GM23248 (cell line): Measurements from ENCODE around the gene ECSCR. TPM values are rescaled to one million over a fixed set of nuclear protein-coding genes. Genes with fewer than 3 reads are reported as not detected.
"Not testable (repeated sequence)": the region's sequence is repeated elsewhere in the genome, so short reads cannot be mapped to it uniquely, and the experiment has no call there.

Source experiments
- DNase-seq: peaks from one replicate; pipeline ENCODE4 v3.0.0-alpha.2; 2015
- H2AFZ ChIP-seq: fragments of 200-600 bp; sonication (generic); 2 replicates; pipeline ENCODE4 v1.6.1; 2016; ENCODE audit warnings: antibody characterized with exemption
- H3F3A ChIP-seq: fragments of 200-600 bp; sonication (generic); 2 replicates; pipeline ENCODE4 v1.6.1; 2016; ENCODE audit warnings: mild to moderate bottlenecking, antibody characterized with exemption, mixed run types; ENCODE audit not compliant: insufficient read depth
- H3K27ac ChIP-seq: fragments of 200-600 bp; sonication (generic); 2 replicates; pipeline ENCODE4 v1.5.1; 2016; ENCODE audit warnings: mild to moderate bottlenecking
- H3K27me3 ChIP-seq: fragments of 200-600 bp; sonication (generic); replicated peaks from 2 replicates; pipeline ENCODE4 v1.6.1; 2016; ENCODE audit warnings: mild to moderate bottlenecking; ENCODE audit not compliant: insufficient read depth
- H3K36me3 ChIP-seq: fragments of 200-600 bp; sonication (generic); 2 replicates; pipeline ENCODE4 v1.6.1; 2016; ENCODE audit warnings: low read depth, mild to moderate bottlenecking
- H3K4me1 ChIP-seq: fragments of 200-600 bp; sonication (generic); 2 replicates; pipeline ENCODE4 v1.6.1; 2016; ENCODE audit warnings: mild to moderate bottlenecking; ENCODE audit not compliant: insufficient read depth
- H3K4me2 ChIP-seq: fragments of 200-600 bp; sonication (generic); one replicate; pipeline ENCODE4 v1.6.1; 2016; ENCODE audit warnings: mild to moderate bottlenecking; ENCODE audit not compliant: unreplicated experiment
- H3K4me3 ChIP-seq: fragments of 200-600 bp; sonication (generic); 2 replicates; pipeline ENCODE4 v1.5.1; 2016; ENCODE audit warnings: mild to moderate bottlenecking
- H3K79me2 ChIP-seq: fragments of 200-600 bp; sonication (generic); 2 replicates; pipeline ENCODE4 v1.6.1; 2016; ENCODE audit warnings: mild to moderate bottlenecking; ENCODE audit not compliant: insufficient read depth
- H3K9ac ChIP-seq: fragments of 200-600 bp; sonication (generic); 2 replicates; pipeline ENCODE4 v1.6.1; 2016; ENCODE audit warnings: mild to moderate bottlenecking
- H3K9me2 ChIP-seq: fragments of 200-600 bp; sonication (generic); 2 replicates; pipeline ENCODE4 v1.6.1; 2016; ENCODE audit warnings: mixed run types, mild to moderate bottlenecking, moderate library complexity; ENCODE audit not compliant: insufficient read depth
- H3K9me3 ChIP-seq: fragments of 200-600 bp; sonication (generic); one replicate; pipeline ENCODE4 v1.6.1; 2017; ENCODE audit warnings: low read depth
- H4K20me1 ChIP-seq: fragments of 200-600 bp; sonication (generic); 2 replicates; pipeline ENCODE4 v1.6.0; 2016; ENCODE audit not compliant: insufficient read depth
- EZH2 ChIP-seq: fragments of 200-600 bp; sonication (generic); IDR thresholded peaks from 2 replicates; pipeline ENCODE4 v1.6.1; 2018; ENCODE audit warnings: antibody characterized with exemption, mild to moderate bottlenecking; ENCODE audit not compliant: insufficient read depth, poor library complexity, severe bottlenecking
- EZH2phosphoT487 ChIP-seq: fragments of 200-600 bp; sonication (generic); IDR thresholded peaks from 2 replicates; pipeline ENCODE4 v1.6.1; 2018; ENCODE audit warnings: antibody characterized with exemption, moderate library complexity, mild to moderate bottlenecking, low read depth; ENCODE audit not compliant: insufficient read depth
- WGBS, 2 experiments: methylation state at CpG; one replicate each; pipeline ENCODE4 v1.1.6; 2015 to 2017; ENCODE audit warnings: low lambda C conversion rate in 2 of 2, low coverage in 1 of 2; ENCODE audit errors: missing lambda C conversion rate in 2 of 2; 5-methylcytosine and 5-hydroxymethylcytosine counted together
- in situ Hi-C: fragments of 300-500 bp; cut with MboI; formaldehyde crosslinking; loops from 2 replicates; pipeline ENCODE4 v1.15.0; 2020
- polyA plus RNA-seq: library from polyadenylated mRNA; unstranded; fragments of >200 nt; fragmentation: Nextera tagmentation; extraction: Ambion mirVana; gene quantifications from 2 replicates; pipeline ENCODE4 v1.2.1, GENCODE V29; 2016
- total RNA-seq: library from RNA; depleted of rRNA; stranded (reverse); fragments of >200 nt; shearing (Covaris generic); gene quantifications from 2 replicates; pipeline ENCODE4 v1.2.3, GENCODE V29; 2014

The ECSCR gene
- total and polyA plus RNA-seq, 2 experiments from 2014 or later = 0.41 TPM; not detected in 1

DNA sequence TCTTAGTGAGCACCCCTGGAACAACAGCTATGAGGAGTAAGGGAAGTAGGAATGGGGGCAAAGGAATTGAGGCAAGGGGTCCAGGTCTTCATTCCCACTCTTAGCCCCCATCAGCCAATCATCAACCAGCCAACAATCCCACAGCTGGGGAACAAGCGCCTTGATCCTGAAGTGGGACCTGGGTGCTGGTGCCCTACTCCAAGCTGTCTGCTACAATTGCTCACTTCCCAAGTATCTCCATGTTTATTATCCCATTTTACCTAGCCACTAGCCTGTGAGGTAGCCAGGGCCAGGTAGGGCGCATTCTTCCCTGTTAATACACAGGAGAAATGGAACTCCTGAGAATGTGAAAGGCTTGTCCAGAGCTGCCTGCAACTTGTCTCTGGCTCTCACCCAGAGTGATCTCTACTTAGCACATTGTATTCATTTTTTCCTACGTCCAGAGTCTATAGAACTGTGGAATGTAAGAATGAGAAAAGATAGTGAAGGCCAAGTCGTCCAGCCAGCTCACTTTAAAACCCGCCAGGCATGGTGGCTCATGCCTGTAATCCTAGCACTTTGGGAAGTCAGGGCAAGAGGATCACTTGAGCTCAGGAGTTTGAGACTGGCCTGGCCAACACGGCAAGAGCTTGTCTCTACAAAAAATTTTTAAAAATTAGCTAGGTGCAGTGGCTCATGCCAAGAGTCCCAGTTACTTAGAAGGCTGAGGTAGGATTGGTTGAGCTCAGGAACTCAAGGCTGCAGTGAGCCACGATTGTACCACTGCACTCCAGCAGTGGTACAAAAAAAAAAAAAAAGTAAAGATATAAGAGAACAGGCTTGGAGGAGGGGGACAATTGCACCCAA is 17.0 kb downstream of the ECSCR start:
- Histone ChIP-seq H3K79me2 (no peaks in the 10 kb centered on the region), H4K20me1 (no peaks in the 10 kb centered on the region), H3K4me3 (no peak overlapping the region), H2AFZ (no peak overlapping the region), H3K36me3 (no peaks in the 10 kb centered on the region), H3F3A (peaks cover 42% of the 10 kb centered on the region), H3K27ac (peak overlapping the region; percentile 43), H3K9me2 (no peaks in the 10 kb centered on the region), H3K9ac (no peak overlapping the region), H3K4me1 (peaks cover 46% of the 10 kb centered on the region), H3K9me3 (no peaks in the 10 kb centered on the region), H3K4me2 (no peak overlapping the region), H3K27me3 (no peaks in the 10 kb centered on the region)
- 57 to 61% methylated on average over 7 of the region's 7 CpGs for WGBS, 2 experiments
- TF ChIP-seq EZH2phosphoT487 (no peak), EZH2 (no peak)
- peak; percentile 80 for DNase-seq
- in situ Hi-C loops = no loop called here

DNA sequence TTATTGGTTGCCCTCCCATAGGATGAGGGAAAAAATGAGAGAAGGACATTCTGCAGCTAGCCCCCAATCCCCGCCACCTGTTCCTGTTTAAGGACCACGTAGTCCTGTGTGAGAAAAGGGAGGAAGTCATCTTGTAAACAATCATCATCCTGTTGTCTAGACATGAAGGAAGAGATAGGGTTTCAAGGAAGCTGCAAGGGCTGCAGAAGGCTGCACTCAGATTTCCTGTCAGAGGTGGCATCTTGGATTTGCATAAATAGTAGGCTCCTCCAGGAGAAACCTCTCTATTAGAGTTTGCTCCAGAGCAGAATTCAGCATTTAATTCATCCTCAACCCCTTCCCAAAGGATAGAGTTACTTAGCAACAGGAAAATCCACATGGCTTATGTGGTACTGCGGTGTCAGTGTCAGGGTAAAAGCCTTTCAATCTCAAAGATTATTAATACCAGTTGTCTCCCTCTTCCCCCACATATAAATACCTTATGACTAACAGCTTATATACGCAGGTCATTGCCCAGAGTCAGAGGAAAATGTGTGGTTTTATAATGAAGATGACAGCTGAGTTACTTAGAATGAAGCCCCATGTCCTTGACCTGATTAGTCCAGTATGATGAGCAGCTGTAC is 18.6 kb downstream of the ECSCR start:
- Histone ChIP-seq H3K79me2 (no peaks in the 10 kb centered on the region), H3K4me2 (peak overlapping the region; percentile 21), H2AFZ (no peak overlapping the region), H4K20me1 (no peaks in the 10 kb centered on the region), H3K9me3 (no peaks in the 10 kb centered on the region), H3F3A (peaks cover 42% of the 10 kb centered on the region), H3K9me2 (no peaks in the 10 kb centered on the region), H3K36me3 (no peaks in the 10 kb centered on the region), H3K27ac (peak overlapping the region; percentile 70), H3K27me3 (no peaks in the 10 kb centered on the region), H3K9ac (no peak overlapping the region), H3K4me1 (peaks cover 50% of the 10 kb centered on the region), H3K4me3 (no peak overlapping the region)
- WGBS, 2 experiments = 15 to 20% methylated on average over 4 of the region's 4 CpGs
- TF ChIP-seq EZH2 = no peak
- TF ChIP-seq EZH2phosphoT487 = no peak
- DNase-seq = peak; percentile 86
- in situ Hi-C loops = no loop called here

DNA sequence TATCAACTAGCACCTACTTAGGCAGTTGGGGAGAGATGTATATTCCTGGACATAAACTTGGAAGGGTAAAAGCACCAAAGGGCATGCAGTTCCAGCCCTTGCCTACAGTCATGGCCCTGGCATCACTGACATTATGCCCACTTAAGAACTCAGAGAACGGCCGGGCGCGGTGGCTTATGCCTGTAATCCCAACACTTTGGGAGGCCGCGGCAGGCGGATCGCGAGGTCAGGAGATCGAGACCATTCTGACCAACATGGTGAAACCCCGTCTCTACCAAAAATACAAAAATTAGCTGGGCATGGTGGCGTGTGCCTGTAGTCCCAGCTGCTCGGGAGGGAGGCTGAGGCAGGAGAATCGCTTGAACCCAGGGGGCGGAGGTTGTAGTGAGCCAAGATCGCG is 22.1 kb downstream of the ECSCR start:
- H2AFZ ChIP-seq, DNase-seq, H3K9me3 ChIP-seq, H3K9ac ChIP-seq, H3K4me2 ChIP-seq, H3K79me2 ChIP-seq, H3K27me3 ChIP-seq, H3K36me3 ChIP-seq, H3K27ac ChIP-seq, H3K4me3 ChIP-seq, H3K9me2 ChIP-seq, in situ Hi-C loops, H4K20me1 ChIP-seq: not testable (repeated sequence)
- Histone ChIP-seq H3F3A (peaks cover 25% of the 10 kb centered on the region), H3K4me1 (peaks cover 26% of the 10 kb centered on the region)
- WGBS, 2 experiments = 94 to 95% methylated on average over 17 of the region's 17 CpGs

DNA sequence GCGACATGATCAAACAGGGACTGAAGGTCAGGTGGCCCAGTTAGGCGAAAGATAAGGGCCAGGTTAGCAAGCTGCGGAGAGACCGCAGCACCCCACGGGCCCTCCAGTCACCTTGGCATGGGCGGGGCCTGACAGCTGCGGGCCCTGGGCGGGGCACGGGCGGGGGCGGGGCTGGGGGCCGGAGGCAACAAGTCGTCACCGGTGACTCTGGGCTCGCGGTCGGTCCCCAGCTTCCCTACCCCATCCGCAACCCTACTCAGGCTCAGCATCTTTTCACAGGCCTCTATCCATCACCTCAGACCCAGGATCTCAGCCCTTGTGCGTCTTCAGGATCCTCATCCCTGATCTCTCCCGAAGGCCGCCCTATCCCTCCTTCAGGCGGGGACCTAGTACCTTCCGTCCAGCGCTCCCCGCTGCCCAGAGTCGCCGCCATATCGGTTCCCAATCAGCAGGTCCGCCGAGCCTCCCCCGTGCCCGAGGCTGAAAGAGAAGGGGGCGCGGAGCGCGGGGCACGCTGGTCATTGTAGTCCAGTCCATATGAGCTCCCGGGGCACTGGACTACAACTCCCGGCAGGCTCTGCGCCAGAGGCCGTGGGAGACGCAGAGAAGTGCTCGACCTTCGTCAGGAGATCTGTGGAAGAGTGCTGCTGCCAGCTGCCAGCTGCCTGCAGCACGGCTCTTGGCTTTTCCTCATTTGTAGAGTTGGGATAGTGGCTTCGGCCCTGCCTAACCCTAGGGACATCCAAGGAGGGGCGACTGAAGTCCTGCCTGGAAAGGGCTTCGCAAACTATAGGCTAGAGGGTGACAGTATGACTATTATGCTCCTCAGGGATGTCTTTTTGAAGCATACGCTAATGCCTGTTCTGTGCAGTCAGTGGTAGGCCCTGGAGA is 23.3 kb downstream of the ECSCR start, which contains the start of gene DNAJC18:
TSS of gene DNAJC18 (minus strand) at position 513 of the 891 bp plus-strand sequence. CDS start at position 433, 80 bp downstream.
- peak within 1 kb of the TSS; percentile 94 for H3K9ac ChIP-seq
- H2AFZ ChIP-seq = peak within 1 kb of the TSS; percentile 99
- no peaks in the 10 kb centered on the region for H4K20me1 ChIP-seq
- WGBS, 2 experiments = 4% methylated on average over 39 to 40 of the region's 49 CpGs
- peaks cover 14% of the 10 kb centered on the region for H3K4me1 ChIP-seq
- TF ChIP-seq EZH2phosphoT487 = no peak
- TF ChIP-seq EZH2 = no peak
- H3K27me3 ChIP-seq = no peaks in the 10 kb centered on the region
- H3K9me2 ChIP-seq = no peaks in the 10 kb centered on the region
- H3K4me3 ChIP-seq = peak within 1 kb of the TSS; percentile 91
- H3K4me2 ChIP-seq = peak within 1 kb of the TSS; percentile 84
- DNase-seq = peak; percentile 95
- H3K27ac ChIP-seq = peak within 1 kb of the TSS; percentile 78
- H3K36me3 ChIP-seq = no peaks in the 10 kb centered on the region
- H3F3A ChIP-seq = peaks cover 13% of the 10 kb centered on the region; the same call in 1 of the 2 replicates
- H3K9me3 ChIP-seq = no peaks in the 10 kb centered on the region
- H3K79me2 ChIP-seq = no peaks in the 10 kb centered on the region
- in situ Hi-C loops = no loop called here
